BJ (cell line): ENCODE measurements around the gene KYAT1. TPM values are rescaled to one million over a fixed set of nuclear protein-coding genes. Genes with fewer than 3 reads are reported as not detected.
A peak's percentile ranks its signal among the peaks of the same experiment; 100 is the strongest.
"Not testable (repeated sequence)": the region's sequence is repeated elsewhere in the genome, so short reads cannot be mapped to it uniquely, and the experiment has no call there.

Source experiments
- CTCF ChIA-PET: fragments of 350-600 bp; formaldehyde crosslinking; extraction: SDS; loops from one replicate; lab custom pipeline; 2021; ENCODE audit warnings: antibody characterized with exemption, inconsistent platforms; lab: Yijun Ruan, JAX
- POLR2A ChIA-PET: fragments of 300-600 bp; sonication (Branson Sonifier 250); formaldehyde crosslinking; extraction: SDS; loops from one replicate; lab custom pipeline; 2021; ENCODE audit warnings: antibody characterized with exemption; lab: Charles Lee
- DNase-seq: peaks from one replicate; pipeline ENCODE4 v3.0.0-alpha.2; 2011; ENCODE audit warnings: low read depth
- H3K27me3 ChIP-seq: 2 replicates; pipeline ENCODE4 v1.6.0; 2011; ENCODE audit warnings: low read length; ENCODE audit not compliant: control insufficient read depth, insufficient read depth
- H3K36me3 ChIP-seq: 2 replicates; pipeline ENCODE4 v1.5.1; 2011; ENCODE audit warnings: low read length; ENCODE audit not compliant: control insufficient read depth, insufficient read depth
- H3K4me3 ChIP-seq: 2 replicates; pipeline ENCODE4 v1.5.1; 2011; ENCODE audit warnings: low read depth, mild to moderate bottlenecking, control low read depth, low read length
- CTCF ChIP-seq: IDR thresholded peaks from 2 replicates; pipeline ENCODE4 v1.5.1; 2011; ENCODE audit warnings: low read depth, mild to moderate bottlenecking, control low read depth, inconsistent platforms, low read length, moderate library complexity; ENCODE audit not compliant: insufficient read depth
- polyA plus RNA-seq: library from polyadenylated mRNA; depleted of rRNA; stranded (reverse); fragments of >200 nt; gene quantifications from 2 replicates; pipeline ENCODE4 v1.2.3, GENCODE V29; 2011

Gene KYAT1
- polyA plus RNA-seq, 1 experiment = 5.6 TPM

GRCh38 chr9:128846680-128847030 lies 35.1 kb downstream of the KYAT1 start:
- CTCF ChIA-PET = interaction anchor here (1.0 kb wide), 2 partner anchors 16 to 81 kb away, joined by 3 to 4 read pairs; no protein-coding TSS in a partner anchor
- no peak for TF ChIP-seq CTCF
- POLR2A ChIA-PET = no interaction called here
- H3K4me3 ChIP-seq = no peak overlapping the region
- H3K27me3 ChIP-seq = no peaks in the 10 kb centered on the region
- H3K36me3 ChIP-seq = no peaks in the 10 kb centered on the region
- no peak for DNase-seq

- CTCF ChIA-PET = interaction anchor here (0.5 to 2.8 kb wide), 9 partner anchors 14 to 161 kb away, joined by 3 to 11 read pairs (median 4); partner anchors contain the start of gene ENDOG
- no peak for DNase-seq
Measured at GRCh38 chr9:128845186-128845931, 36.4 kb downstream of the KYAT1 start.

GRCh38 chr9:128843171-128843570 lies 38.6 kb downstream of the KYAT1 start:
- H3K4me3 ChIP-seq, H3K36me3 ChIP-seq, POLR2A ChIA-PET, H3K27me3 ChIP-seq, DNase-seq: not testable (repeated sequence)
- CTCF ChIA-PET = interaction anchor here (0.6 to 2.8 kb wide), 2 partner anchors 85 to 264 kb away, joined by 3 to 11 read pairs; no protein-coding TSS in a partner anchor

More at GRCh38 chr9:128845186-128845931, 36.4 kb downstream of the KYAT1 start:
- no peaks in the 10 kb centered on the region for H3K27me3 ChIP-seq
- H3K4me3 ChIP-seq = no peak overlapping the region
- peak; percentile 39 for TF ChIP-seq CTCF
- no peaks in the 10 kb centered on the region for H3K36me3 ChIP-seq
- POLR2A ChIA-PET = no interaction called here

GRCh38 chr9:128841694-128842492 lies 39.9 kb downstream of the KYAT1 start:
- ChIA-PET CTCF (interaction anchor here (1.0 kb wide), 1 partner anchor 84 kb away, joined by 3 read pairs; no protein-coding TSS in a partner anchor), POLR2A (interaction anchor here (0.6 kb wide), 1 partner anchor 239 kb away, joined by 5 read pairs; no protein-coding TSS in a partner anchor)
- no peak for DNase-seq
- no peak for TF ChIP-seq CTCF
- Histone ChIP-seq H3K4me3 (no peak overlapping the region), H3K36me3 (no peaks in the 10 kb centered on the region; the same call in 1 of the 2 replicates), H3K27me3 (no peaks in the 10 kb centered on the region)

- POLR2A ChIA-PET = no interaction called here
- no peak for DNase-seq
- TF ChIP-seq CTCF = no peak
- Histone ChIP-seq H3K4me3 (no peak overlapping the region), H3K36me3 (no peaks in the 10 kb centered on the region; the same call in none of the 2 replicates), H3K27me3 (no peaks in the 10 kb centered on the region)
- CTCF ChIA-PET = no interaction called here
Measured at GRCh38 chr9:128840524-128840923, 41.2 kb downstream of the KYAT1 start.
